ENCODE results near the gene CAPS2.
"Not testable (repeated sequence)": the region's sequence is repeated elsewhere in the genome, so short reads cannot be mapped to it uniquely, and the experiment has no call there.

CAPS2 gene

GRCh38 chr12:75329918-75330826 is at the start of gene CAPS2:
Gene CAPS2 (minus strand): TSS chr12:75330324. CDS start chr12:75326498, 3,826 bp downstream.
- peak; percentile 86 to 87 for DNase-seq
- TF ChIP-seq POLR2A (IDR thresholded peaks at IDR 0.05; ENCODE audit: low read length) (peak; percentile 73), GATA1 (IDR thresholded peaks at IDR 0.05; ENCODE audit: low read depth, low read length) (no peak)

- no peak for DNase-seq
- no peak for TF ChIP-seq POLR2A (IDR thresholded peaks at IDR 0.05; ENCODE audit: low read length)
- no peak for TF ChIP-seq GATA1 (IDR thresholded peaks at IDR 0.05; ENCODE audit: low read depth, low read length)
Measured at GRCh38 chr12:75378354-75378753, 48.2 kb upstream of the CAPS2 start.

- DNase-seq, result no peak
- TF ChIP-seq GATA1 (IDR thresholded peaks at IDR 0.05; ENCODE audit: low read depth, low read length) (no peak), POLR2A (IDR thresholded peaks at IDR 0.05; ENCODE audit: low read length) (no peak)
Measured at GRCh38 chr12:75374971-75375370, 44.8 kb upstream of the CAPS2 start.

- TF ChIP-seq GATA1 (IDR thresholded peaks at IDR 0.05; ENCODE audit: low read depth, low read length) (no peak), POLR2A (IDR thresholded peaks at IDR 0.05; ENCODE audit: low read length) (no peak)
- no peak for DNase-seq
Measured at GRCh38 chr12:75366629-75367028, 36.5 kb upstream of the CAPS2 start.

- TF ChIP-seq GATA1 (IDR thresholded peaks at IDR 0.05; ENCODE audit: low read depth, low read length) (no peak), POLR2A (IDR thresholded peaks at IDR 0.05; ENCODE audit: low read length) (no peak)
- DNase-seq, result no peak
Measured at GRCh38 chr12:75364919-75365318, 34.8 kb upstream of the CAPS2 start.

GRCh38 chr12:75361408-75361807 is 31.3 kb upstream of the CAPS2 start:
- TF ChIP-seq POLR2A (IDR thresholded peaks at IDR 0.05; ENCODE audit: low read length) (no peak), GATA1 (IDR thresholded peaks at IDR 0.05; ENCODE audit: low read depth, low read length) (no peak)

GRCh38 chr12:75360920-75361319 is 30.8 kb upstream of the CAPS2 start:
- TF ChIP-seq GATA1 (IDR thresholded peaks at IDR 0.05; ENCODE audit: low read depth, low read length) (no peak), POLR2A (IDR thresholded peaks at IDR 0.05; ENCODE audit: low read length) (no peak)

More at GRCh38 chr12:75361408-75361807, 31.3 kb upstream of the CAPS2 start:
- no peak for DNase-seq

GRCh38 chr12:75354011-75354410 is 23.9 kb upstream of the CAPS2 start:
- TF ChIP-seq POLR2A (IDR thresholded peaks at IDR 0.05; ENCODE audit: low read length), result no peak
- TF ChIP-seq GATA1 (IDR thresholded peaks at IDR 0.05; ENCODE audit: low read depth, low read length), result no peak
- DNase-seq, result no peak

More at GRCh38 chr12:75360920-75361319, 30.8 kb upstream of the CAPS2 start:
- no peak for DNase-seq

- no peak for DNase-seq
- TF ChIP-seq POLR2A (IDR thresholded peaks at IDR 0.05; ENCODE audit: low read length) (no peak), GATA1 (IDR thresholded peaks at IDR 0.05; ENCODE audit: low read depth, low read length) (no peak)
Measured at GRCh38 chr12:75350413-75350812, 20.3 kb upstream of the CAPS2 start.

- no peak for DNase-seq
- TF ChIP-seq POLR2A (IDR thresholded peaks at IDR 0.05; ENCODE audit: low read length) (no peak), GATA1 (IDR thresholded peaks at IDR 0.05; ENCODE audit: low read depth, low read length) (no peak)
Measured at GRCh38 chr12:75349946-75350345, 19.8 kb upstream of the CAPS2 start.

GRCh38 chr12:75346215-75346614 is 16.1 kb upstream of the CAPS2 start:
- DNase-seq, result not testable (repeated sequence)

- no peak for DNase-seq
- no peak for TF ChIP-seq GATA1 (IDR thresholded peaks at IDR 0.05; ENCODE audit: low read depth, low read length)
- no peak for TF ChIP-seq POLR2A (IDR thresholded peaks at IDR 0.05; ENCODE audit: low read length)
Measured at GRCh38 chr12:75345531-75345930, 15.4 kb upstream of the CAPS2 start.

GRCh38 chr12:75341873-75342272 is 11.7 kb upstream of the CAPS2 start:
- TF ChIP-seq POLR2A (IDR thresholded peaks at IDR 0.05; ENCODE audit: low read length) (no peak), GATA1 (IDR thresholded peaks at IDR 0.05; ENCODE audit: low read depth, low read length) (no peak)
- no peak for DNase-seq

GRCh38 chr12:75337905-75338304 is 7.8 kb upstream of the CAPS2 start:
- no peak for TF ChIP-seq POLR2A (IDR thresholded peaks at IDR 0.05; ENCODE audit: low read length)
- no peak for TF ChIP-seq GATA1 (IDR thresholded peaks at IDR 0.05; ENCODE audit: low read depth, low read length)
- no peak for DNase-seq
